Testis (tissue), 2 donors: ENCODE data around the gene FHOD1.

Experiments
- CTCF ChIP-seq, 3 experiments: fragments of 450-650 bp in 2 of 3; fragments of 200-600 bp in 1 of 3; sonication (generic) in 1 of 3; IDR thresholded peaks; one replicate each; pipeline ENCODE4 v1.5.1; 2016 to 2019; ENCODE audit warnings: antibody characterized with exemption in 3 of 3, mild to moderate bottlenecking in 2 of 3, moderate library complexity in 1 of 3
- POLR2A ChIP-seq: fragments of 450-650 bp; IDR thresholded peaks from one replicate; pipeline ENCODE4 v1.6.1; 2017; ENCODE audit warnings: antibody characterized with exemption, mild to moderate bottlenecking, moderate library complexity

- TF ChIP-seq CTCF (IDR thresholded peaks at IDR 0.05), result no peak
- TF ChIP-seq POLR2A, result no peak
Measured at GRCh38 chr16:67181346-67181745, 65.9 kb downstream of the FHOD1 start.
